Upper lobe of right lung (tissue), 1 donor: ENCODE results near the gene TENM4. TPM values are rescaled to one million over a fixed set of nuclear protein-coding genes. Genes with fewer than 3 reads are reported as not detected.

ENCODE experiments used
- ATAC-seq: fragments of 200-7000 bp; cut with Tn5 transposase; one replicate; pipeline ENCODE4 v1.9.1; 2020; ENCODE audit warnings: mild to moderate bottlenecking, moderate library complexity
- DNase-seq: peaks from one replicate; pipeline ENCODE4 v3.0.0-alpha.2; 2020
- H3K27ac ChIP-seq: fragments of 200-600 bp; one replicate; pipeline ENCODE4 v1.8.0; 2022
- H3K27me3 ChIP-seq: fragments of 200-600 bp; one replicate; pipeline ENCODE4 v1.8.0; 2022; ENCODE audit warnings: mild to moderate bottlenecking
- H3K36me3 ChIP-seq: fragments of 200-600 bp; one replicate; pipeline ENCODE4 v1.8.0; 2022
- H3K4me1 ChIP-seq: fragments of 200-600 bp; one replicate; pipeline ENCODE4 v1.8.0; 2022
- H3K4me3 ChIP-seq: fragments of 200-600 bp; one replicate; pipeline ENCODE4 v1.8.0; 2022; ENCODE audit warnings: mild to moderate bottlenecking
- H3K9me3 ChIP-seq: fragments of 200-600 bp; one replicate; pipeline ENCODE4 v1.8.0; 2022
- intact Hi-C: fragments of 100-400 bp; cut with DNase I; formaldehyde crosslinking; loops from one replicate; pipeline ENCODE4 v1.11.0; 2022
- total RNA-seq: library from RNA; stranded (reverse); fragmentation: NEBNext Ultra II Directional; extraction: Animal tissue kit (Norgen Biotek cat#: 25700); gene quantifications from one replicate; pipeline ENCODE4 v1.2.1, GENCODE V29; 2021
- TF ChIP-seq, protein P1 (sequence below): fragments of 200-600 bp; IDR thresholded peaks from one replicate; pipeline ENCODE4 v1.8.0; 2022; ENCODE audit warnings: antibody characterized with exemption
- donor health status: DM: no; HTN: yes; CAD: no; lungs with severe emphysema.

Gene TENM4
- total RNA-seq, 1 donor from 2014 or later: 4.3 TPM

DNA sequence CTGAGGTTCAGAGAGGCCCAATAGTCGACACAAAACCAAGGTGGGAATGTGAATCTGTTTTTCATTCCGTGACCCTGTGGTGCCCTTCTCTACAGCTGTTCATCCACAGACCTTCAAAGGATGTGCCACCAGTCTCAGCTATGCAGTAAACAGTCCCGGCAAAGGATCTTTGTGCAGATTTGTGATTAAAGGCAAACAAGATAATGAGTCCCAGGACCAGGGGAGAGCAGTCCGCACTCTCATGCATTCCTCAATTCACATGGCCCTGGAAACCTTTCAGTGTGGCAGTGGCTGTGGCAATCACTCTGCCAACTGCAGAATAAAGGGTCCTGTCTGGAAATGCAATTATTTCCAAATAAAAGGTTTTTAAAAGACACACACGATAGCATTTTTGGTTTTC lies 418.6 kb downstream of the TENM4 start:
- ATAC-seq (no peak), DNase-seq (no peak)
- Histone ChIP-seq H3K27ac (no peak overlapping the region), H3K9me3 (no peaks in the 10 kb centered on the region), H3K4me3 (no peak overlapping the region), H3K4me1 (no peaks in the 10 kb centered on the region), H3K27me3 (peaks cover 7% of the 10 kb centered on the region), H3K36me3 (no peaks in the 10 kb centered on the region)
- intact Hi-C loops: no loop called here
- TF ChIP-seq, protein P1, sequence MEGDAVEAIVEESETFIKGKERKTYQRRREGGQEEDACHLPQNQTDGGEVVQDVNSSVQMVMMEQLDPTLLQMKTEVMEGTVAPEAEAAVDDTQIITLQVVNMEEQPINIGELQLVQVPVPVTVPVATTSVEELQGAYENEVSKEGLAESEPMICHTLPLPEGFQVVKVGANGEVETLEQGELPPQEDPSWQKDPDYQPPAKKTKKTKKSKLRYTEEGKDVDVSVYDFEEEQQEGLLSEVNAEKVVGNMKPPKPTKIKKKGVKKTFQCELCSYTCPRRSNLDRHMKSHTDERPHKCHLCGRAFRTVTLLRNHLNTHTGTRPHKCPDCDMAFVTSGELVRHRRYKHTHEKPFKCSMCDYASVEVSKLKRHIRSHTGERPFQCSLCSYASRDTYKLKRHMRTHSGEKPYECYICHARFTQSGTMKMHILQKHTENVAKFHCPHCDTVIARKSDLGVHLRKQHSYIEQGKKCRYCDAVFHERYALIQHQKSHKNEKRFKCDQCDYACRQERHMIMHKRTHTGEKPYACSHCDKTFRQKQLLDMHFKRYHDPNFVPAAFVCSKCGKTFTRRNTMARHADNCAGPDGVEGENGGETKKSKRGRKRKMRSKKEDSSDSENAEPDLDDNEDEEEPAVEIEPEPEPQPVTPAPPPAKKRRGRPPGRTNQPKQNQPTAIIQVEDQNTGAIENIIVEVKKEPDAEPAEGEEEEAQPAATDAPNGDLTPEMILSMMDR: no peak

DNA sequence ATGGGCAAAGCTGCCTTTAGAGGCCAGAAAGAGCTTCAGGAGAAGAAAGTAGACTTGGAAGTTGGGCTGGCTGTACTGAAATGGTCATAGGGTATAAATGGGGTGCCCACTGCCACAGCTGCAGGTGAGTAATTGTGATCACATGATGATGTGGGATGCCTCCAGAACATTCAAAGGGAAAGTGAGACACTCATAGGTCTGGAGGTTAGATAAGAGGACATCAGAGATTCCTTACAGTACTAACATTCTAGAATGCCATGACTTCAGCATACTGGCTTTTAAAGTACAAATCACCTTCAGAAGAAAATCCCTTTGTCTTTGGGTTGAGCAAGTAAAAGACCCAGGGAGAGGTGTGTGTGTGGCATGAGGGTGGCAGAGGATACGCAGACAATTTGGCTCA lies 419.2 kb downstream of the TENM4 start:
- ATAC-seq (no peak), DNase-seq (no peak)
- TF ChIP-seq, protein P1: no peak
- intact Hi-C loops: no loop called here
- no peaks in the 10 kb centered on the region for H3K4me1 ChIP-seq
- H3K9me3 ChIP-seq: no peaks in the 10 kb centered on the region
- peaks cover 4% of the 10 kb centered on the region for H3K27me3 ChIP-seq
- H3K36me3 ChIP-seq: no peaks in the 10 kb centered on the region
- no peak overlapping the region for H3K27ac ChIP-seq
- no peak overlapping the region for H3K4me3 ChIP-seq

DNA sequence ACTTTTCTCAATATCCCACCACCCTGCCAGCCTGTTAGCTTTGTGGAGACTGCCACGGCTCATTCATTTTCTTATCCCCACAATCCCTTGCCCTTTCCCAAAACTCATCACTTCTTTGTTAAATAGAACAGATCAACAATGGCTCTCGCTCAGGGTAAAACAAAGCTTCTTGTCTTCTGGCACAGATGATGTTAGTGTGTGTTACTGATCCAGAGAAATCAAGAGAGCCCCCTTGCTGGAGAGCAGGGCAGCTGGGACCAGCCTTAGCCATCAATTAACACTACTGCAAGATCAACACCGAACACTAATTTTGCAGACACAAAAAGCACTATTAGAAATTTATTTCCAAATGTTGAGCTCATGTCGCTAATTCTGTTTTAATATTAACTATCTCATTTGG lies 420.9 kb downstream of the TENM4 start:
- Histone ChIP-seq H3K36me3 (no peaks in the 10 kb centered on the region), H3K4me1 (no peaks in the 10 kb centered on the region), H3K27ac (no peak overlapping the region), H3K27me3 (no peaks in the 10 kb centered on the region), H3K9me3 (no peaks in the 10 kb centered on the region), H3K4me3 (no peak overlapping the region)
- intact Hi-C loops: no loop called here
- DNase-seq (no peak), ATAC-seq (no peak)
- TF ChIP-seq, protein P1: no peak

DNA sequence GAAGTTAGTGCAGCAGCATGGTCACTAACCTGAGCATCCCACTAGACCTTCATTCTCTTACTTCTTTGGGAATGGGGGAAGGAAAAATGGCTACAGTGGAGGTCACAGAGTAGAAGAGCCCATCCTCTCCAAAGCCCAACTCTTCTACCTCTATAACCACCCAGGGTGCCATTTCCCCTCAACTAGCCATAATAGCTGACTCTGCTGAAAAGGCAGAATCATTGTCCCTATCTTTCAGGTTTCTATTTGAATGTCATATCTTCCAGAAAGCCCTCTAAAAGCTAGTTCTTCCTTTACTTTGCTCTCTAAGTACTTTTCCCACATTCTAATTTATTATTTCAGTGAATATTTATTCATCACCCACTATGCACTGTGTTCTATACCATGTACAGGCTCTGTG lies 421.6 kb downstream of the TENM4 start:
- Histone ChIP-seq H3K27ac (no peak overlapping the region), H3K27me3 (no peaks in the 10 kb centered on the region), H3K36me3 (no peaks in the 10 kb centered on the region), H3K4me3 (no peak overlapping the region), H3K9me3 (no peaks in the 10 kb centered on the region), H3K4me1 (no peaks in the 10 kb centered on the region)
- intact Hi-C loops: no loop called here
- DNase-seq (no peak), ATAC-seq (no peak)
- TF ChIP-seq, protein P1: no peak

DNA sequence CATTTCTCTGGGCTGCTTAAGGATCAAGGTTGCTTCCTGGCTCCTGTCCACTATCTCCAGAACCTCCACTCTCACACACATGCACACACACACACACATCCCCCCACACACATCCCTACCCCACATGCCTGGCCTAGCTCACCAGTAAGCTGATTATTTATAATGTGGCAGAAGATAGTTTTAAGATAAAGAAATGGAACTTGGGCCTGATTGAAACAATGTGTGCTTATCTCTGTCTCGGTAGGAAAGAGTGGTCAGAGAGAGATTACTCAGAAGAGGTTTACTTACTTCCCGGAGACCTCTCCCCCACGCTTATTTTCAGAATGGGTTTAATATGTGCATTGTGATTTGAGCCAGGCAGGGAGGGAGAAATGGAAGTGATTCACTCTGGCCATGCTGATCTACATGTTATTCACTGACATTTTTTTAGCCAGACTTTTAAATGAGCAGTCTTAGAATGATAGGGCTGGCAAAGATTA lies 422.4 kb downstream of the TENM4 start:
- H3K27ac ChIP-seq: no peak overlapping the region
- H3K4me3 ChIP-seq: no peak overlapping the region
- no peaks in the 10 kb centered on the region for H3K27me3 ChIP-seq
- ATAC-seq (no peak), DNase-seq (no peak)
- H3K4me1 ChIP-seq: no peaks in the 10 kb centered on the region
- intact Hi-C loops: no loop called here
- no peaks in the 10 kb centered on the region for H3K36me3 ChIP-seq
- TF ChIP-seq, protein P1: no peak
- H3K9me3 ChIP-seq: no peaks in the 10 kb centered on the region

DNA sequence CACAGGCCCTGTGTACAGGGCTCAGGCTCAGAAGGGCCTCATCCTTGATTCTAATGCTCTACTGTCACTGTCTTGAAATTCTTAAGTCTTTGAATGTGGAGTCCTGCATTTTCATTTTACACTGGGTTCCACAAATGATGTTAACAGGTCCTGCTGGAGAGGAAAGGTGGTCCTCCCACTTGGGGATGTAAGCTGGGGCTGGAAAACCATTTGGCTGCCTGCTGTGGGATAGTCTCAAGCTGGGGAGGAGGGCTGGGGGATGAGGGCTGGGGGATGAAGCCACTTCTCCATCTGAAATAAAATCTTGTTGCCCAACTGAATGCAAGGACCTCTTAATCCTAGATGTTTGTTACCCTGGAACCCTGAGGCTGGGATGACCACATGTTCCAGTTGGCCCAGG lies 423.0 kb downstream of the TENM4 start:
- no peaks in the 10 kb centered on the region for H3K36me3 ChIP-seq
- intact Hi-C loops: no loop called here
- H3K27me3 ChIP-seq: no peaks in the 10 kb centered on the region
- H3K4me3 ChIP-seq: no peak overlapping the region
- H3K27ac ChIP-seq: no peak overlapping the region
- ATAC-seq (no peak), DNase-seq (no peak)
- TF ChIP-seq, protein P1: no peak
- H3K9me3 ChIP-seq: no peaks in the 10 kb centered on the region
- H3K4me1 ChIP-seq: no peaks in the 10 kb centered on the region
